GM21526 (cell line): ENCODE measurements around the gene MAFB.
A peak's percentile ranks its signal among the peaks of the same experiment; 100 is the strongest.
"Not testable (repeated sequence)": the region's sequence is repeated elsewhere in the genome, so short reads cannot be mapped to it uniquely, and the experiment has no call there.

Experiments used
- ATAC-seq: cut with Tn5 transposase; IDR thresholded peaks from one replicate; pipeline ENCODE4 v1.9.1; 2021; ENCODE audit warnings: moderate library complexity; ENCODE audit not compliant: unreplicated experiment, low FRiP score

MAFB gene

GRCh38 chr20:40689100-40689942, at the start of gene MAFB:
Gene MAFB, minus strand, starts transcription at chr20:40689236. Its CDS starts 386 bp downstream, at chr20:40688850.
- ATAC-seq: peak; percentile 71

- not testable (repeated sequence) for ATAC-seq
These were observed 47.4 kb upstream of the MAFB start for GRCh38 chr20:40736468-40736867.

GRCh38 chr20:40728996-40729395, 40.0 kb upstream of the MAFB start:
- no peak for ATAC-seq

- no peak for ATAC-seq
These were observed 39.4 kb upstream of the MAFB start for GRCh38 chr20:40728470-40728869.

- ATAC-seq: no peak
These were observed 38.9 kb upstream of the MAFB start for GRCh38 chr20:40727960-40728359.

GRCh38 chr20:40726776-40727175, 37.7 kb upstream of the MAFB start:
- ATAC-seq: no peak

GRCh38 chr20:40724566-40724965, 35.5 kb upstream of the MAFB start:
- ATAC-seq: no peak

- no peak for ATAC-seq
These were observed 31.8 kb upstream of the MAFB start for GRCh38 chr20:40720826-40721225.

GRCh38 chr20:40720099-40720498, 31.1 kb upstream of the MAFB start:
- ATAC-seq: no peak

- ATAC-seq: no peak
These were observed 30.1 kb upstream of the MAFB start for GRCh38 chr20:40718982-40719729.

- no peak for ATAC-seq
These were observed 29.4 kb upstream of the MAFB start for GRCh38 chr20:40718214-40718977.

- ATAC-seq: no peak
These were observed 28.4 kb upstream of the MAFB start for GRCh38 chr20:40717343-40717865.

- no peak for ATAC-seq
These were observed 26.5 kb upstream of the MAFB start for GRCh38 chr20:40715491-40715890.

- ATAC-seq: no peak
These were observed 25.9 kb upstream of the MAFB start for GRCh38 chr20:40714916-40715315.

- no peak for ATAC-seq
These were observed 25.1 kb upstream of the MAFB start for GRCh38 chr20:40714109-40714508.

GRCh38 chr20:40713508-40713907, 24.5 kb upstream of the MAFB start:
- ATAC-seq: no peak

GRCh38 chr20:40711079-40711478, 22.0 kb upstream of the MAFB start:
- no peak for ATAC-seq

GRCh38 chr20:40710603-40711002, 21.6 kb upstream of the MAFB start:
- ATAC-seq: no peak

- no peak for ATAC-seq
These were observed 18.0 kb upstream of the MAFB start for GRCh38 chr20:40706977-40707582.

- ATAC-seq: no peak
These were observed 16.4 kb upstream of the MAFB start for GRCh38 chr20:40705413-40705812.
